HG03432 (cell line): Measurements from ENCODE around the gene PRR23B.
"Not testable (repeated sequence)": the region's sequence is repeated elsewhere in the genome, so short reads cannot be mapped to it uniquely, and the experiment has no call there.

Experiments
- ATAC-seq: cut with Tn5 transposase; IDR thresholded peaks from one replicate; pipeline ENCODE4 v1.9.1; 2021; ENCODE audit warnings: mild to moderate bottlenecking, moderate library complexity; ENCODE audit not compliant: unreplicated experiment

The PRR23B gene

GRCh38 chr3:139020868-139021234, at the start of gene PRR23B:
Gene PRR23B, minus strand, starts transcription at chr3:139020926. Its CDS starts 265 bp downstream, at chr3:139020661.
- ATAC-seq, result no peak

- ATAC-seq, result no peak
These were observed 42.2 kb upstream of the PRR23B start for GRCh38 chr3:139062918-139063317.

GRCh38 chr3:139052802-139053600, 32.3 kb upstream of the PRR23B start:
- no peak for ATAC-seq

GRCh38 chr3:139044366-139045210, 23.9 kb upstream of the PRR23B start, which contains the start of gene PRR23C:
Gene PRR23C, minus strand, starts transcription at chr3:139044892. Its CDS starts 272 bp downstream, at chr3:139044620.
- no peak for ATAC-seq

GRCh38 chr3:139043554-139044365, 23.0 kb upstream of the PRR23B start:
- ATAC-seq, result no peak

GRCh38 chr3:139037478-139037877, 16.8 kb upstream of the PRR23B start:
- no peak for ATAC-seq

GRCh38 chr3:139032326-139033002, 11.7 kb upstream of the PRR23B start:
- no peak for ATAC-seq

- not testable (repeated sequence) for ATAC-seq
These were observed 9.8 kb upstream of the PRR23B start for GRCh38 chr3:139030576-139030975.

GRCh38 chr3:139024968-139025367, 4.2 kb upstream of the PRR23B start:
- ATAC-seq, result no peak

GRCh38 chr3:139020036-139020867, 474 bp downstream of the PRR23B start:
- ATAC-seq, result no peak

- ATAC-seq, result no peak
These were observed 4.2 kb downstream of the PRR23B start for GRCh38 chr3:139016430-139017048.

GRCh38 chr3:139006051-139006716, 14.5 kb downstream of the PRR23B start, which contains the start of gene PRR23A:
Gene PRR23A, minus strand, starts transcription at chr3:139006268. Its CDS starts 0 bp downstream, at chr3:139006268.
- no peak for ATAC-seq

- ATAC-seq, result no peak
These were observed 15.3 kb downstream of the PRR23B start for GRCh38 chr3:139005356-139005993.

- ATAC-seq, result no peak
These were observed 25.0 kb downstream of the PRR23B start for GRCh38 chr3:138995706-138996105.

- no peak for ATAC-seq
These were observed 33.5 kb downstream of the PRR23B start for GRCh38 chr3:138987181-138987580.

- no peak for ATAC-seq
These were observed 34.8 kb downstream of the PRR23B start for GRCh38 chr3:138985932-138986331.

- ATAC-seq, result no peak
These were observed 35.9 kb downstream of the PRR23B start for GRCh38 chr3:138984816-138985215.

GRCh38 chr3:138976047-138976446, 44.7 kb downstream of the PRR23B start:
- no peak for ATAC-seq
